Hepatic stellate cell (primary cell): ENCODE results near the gene VPS13A.

ENCODE experiments used
- DNase-seq: peaks from one replicate; pipeline ENCODE4 v3.0.0; 2011; ENCODE audit warnings: low spot score

VPS13A gene

DNA sequence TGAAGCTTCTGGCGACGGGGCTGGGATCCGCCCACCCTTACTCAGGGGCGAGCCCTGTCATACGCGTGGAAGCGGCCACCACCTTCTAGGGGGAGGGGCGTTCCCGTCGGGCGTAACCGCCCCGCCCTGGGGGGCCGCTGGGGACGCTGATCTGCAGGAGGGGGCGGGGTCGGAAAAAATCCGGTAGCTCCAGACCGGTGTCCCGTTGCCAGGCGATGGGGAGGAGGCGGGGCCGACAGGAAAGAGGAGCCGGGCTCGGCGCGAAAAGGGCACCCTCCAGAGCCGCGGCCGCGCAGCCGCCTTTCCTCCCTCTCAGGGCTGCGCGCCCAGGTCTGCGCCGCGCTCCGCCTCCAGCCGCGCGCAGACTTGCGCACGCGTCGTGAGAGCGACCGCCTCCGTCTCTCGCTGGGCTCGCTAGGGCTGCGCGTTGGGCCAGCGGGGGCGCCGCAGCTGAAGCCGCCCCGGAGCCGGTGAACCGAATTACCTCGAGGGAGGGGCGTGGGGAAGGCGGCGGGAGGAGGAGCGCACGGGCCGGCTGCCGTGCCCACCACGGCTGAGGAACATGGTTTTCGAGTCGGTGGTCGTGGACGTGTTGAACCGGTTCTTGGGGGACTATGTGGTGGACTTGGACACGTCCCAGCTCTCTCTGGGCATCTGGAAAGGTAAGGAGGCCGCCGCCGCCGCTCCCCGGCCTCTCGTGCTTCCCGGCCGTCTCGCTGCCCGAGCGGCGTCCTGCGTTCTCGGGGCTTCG is at the start of gene VPS13A:
TSS of gene VPS13A (plus strand) at position 392 of the 751 bp plus-strand sequence. CDS start at position 563, 171 bp downstream.
- peak; percentile 92 for DNase-seq

- DNase-seq = no peak
Observed at GRCh38 chr9:77128125-77128789, 49.1 kb upstream of the VPS13A start.

- DNase-seq = no peak
Observed at GRCh38 chr9:77131399-77131798, 45.9 kb upstream of the VPS13A start.

DNA sequence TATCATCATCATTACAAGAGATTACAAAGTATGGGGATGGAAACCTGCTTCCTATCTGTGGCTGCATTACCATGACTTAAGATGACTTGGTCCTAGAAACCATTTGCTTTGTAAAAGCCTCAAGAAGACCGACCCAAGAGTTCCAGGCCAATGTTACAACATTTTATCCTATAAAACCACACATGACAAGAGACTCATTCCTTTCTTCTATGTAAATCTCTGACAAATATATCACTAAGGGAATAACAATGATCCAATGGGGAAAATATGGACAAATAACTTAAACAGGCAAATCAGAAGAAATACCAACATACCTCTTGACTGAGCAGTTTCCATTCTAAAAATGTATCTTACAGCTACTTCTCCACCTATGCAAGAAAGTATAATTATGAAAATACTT is 44.3 kb upstream of the VPS13A start:
- peak; percentile 10 for DNase-seq

DNA sequence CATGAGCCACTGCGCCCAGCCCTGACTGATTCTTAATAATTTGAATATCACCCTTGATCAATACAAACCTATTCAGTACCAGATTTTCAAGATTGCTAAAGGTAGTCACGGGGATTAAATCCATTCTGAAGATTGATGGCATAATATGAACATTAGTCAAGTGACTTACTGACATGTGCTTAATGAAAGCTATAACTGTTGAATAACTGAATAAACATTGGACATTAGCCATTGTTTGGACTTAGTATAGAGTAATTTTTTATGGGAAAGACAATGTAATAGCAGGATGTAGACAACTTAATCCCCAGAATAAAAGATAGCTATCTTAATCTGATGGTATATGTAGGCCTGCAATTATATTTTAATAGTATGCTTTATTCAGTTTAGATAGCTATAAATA is 35.0 kb upstream of the VPS13A start:
- no peak for DNase-seq

- no peak for DNase-seq
Observed at GRCh38 chr9:77149879-77150278, 27.5 kb upstream of the VPS13A start.

DNA sequence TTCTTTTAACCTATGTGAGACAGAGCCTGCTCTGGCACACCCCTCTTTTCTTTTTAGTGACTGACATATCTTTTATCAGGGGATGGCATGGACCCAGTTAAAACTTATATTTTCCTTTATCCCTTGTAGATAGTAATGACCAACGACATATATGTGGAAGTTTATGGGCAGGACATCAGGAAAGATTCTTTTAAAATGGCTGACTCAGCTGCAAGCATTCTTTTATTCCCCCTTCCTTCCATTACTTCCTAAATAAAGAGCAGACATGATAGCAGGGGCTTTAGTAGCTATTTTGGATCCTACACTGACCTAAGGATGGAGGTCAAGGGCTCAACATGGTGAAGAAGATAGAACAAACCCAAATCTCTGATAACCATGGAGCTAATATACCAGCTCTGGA is 25.0 kb upstream of the VPS13A start:
- DNase-seq = no peak

GRCh38 chr9:77156646-77157371 is 20.5 kb upstream of the VPS13A start:
- DNase-seq = no peak

DNA sequence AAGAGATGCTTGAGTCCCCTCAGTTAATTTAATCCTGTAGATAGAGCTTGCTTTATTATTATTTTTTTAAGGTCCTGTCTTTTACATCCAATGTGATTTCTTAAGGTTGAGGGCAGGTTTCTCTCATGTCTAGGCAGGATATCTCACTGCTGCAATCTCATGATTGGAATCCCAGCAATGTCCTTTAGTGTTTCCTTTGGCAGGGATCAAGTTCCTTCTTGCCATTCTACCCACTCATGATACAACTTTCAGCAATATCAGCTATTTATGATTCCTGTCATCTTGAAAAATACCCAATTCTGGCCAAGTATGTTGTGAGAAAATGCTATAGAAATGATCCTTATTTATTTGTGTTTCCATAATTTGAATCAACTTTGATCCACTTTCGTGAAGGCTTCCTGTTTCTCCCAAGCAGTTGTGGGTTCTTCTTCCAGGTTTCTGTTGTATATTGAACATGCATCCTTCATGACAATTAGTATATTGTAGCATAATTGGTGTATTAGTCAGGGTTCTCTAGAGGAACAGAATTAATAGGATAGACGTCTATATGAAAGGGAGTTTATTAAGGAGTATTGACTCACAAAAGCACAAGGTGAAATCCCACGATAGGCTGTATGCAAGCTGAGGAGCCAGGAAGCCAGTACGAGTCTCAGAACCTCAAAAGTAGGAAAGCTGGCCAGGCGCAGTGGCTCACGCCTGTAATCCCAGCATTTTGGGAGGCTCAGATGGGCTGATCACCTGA is 18.4 kb upstream of the VPS13A start:
- peak; percentile 57 for DNase-seq

- DNase-seq = no peak
Observed at GRCh38 chr9:77161191-77161590, 16.1 kb upstream of the VPS13A start.

DNA sequence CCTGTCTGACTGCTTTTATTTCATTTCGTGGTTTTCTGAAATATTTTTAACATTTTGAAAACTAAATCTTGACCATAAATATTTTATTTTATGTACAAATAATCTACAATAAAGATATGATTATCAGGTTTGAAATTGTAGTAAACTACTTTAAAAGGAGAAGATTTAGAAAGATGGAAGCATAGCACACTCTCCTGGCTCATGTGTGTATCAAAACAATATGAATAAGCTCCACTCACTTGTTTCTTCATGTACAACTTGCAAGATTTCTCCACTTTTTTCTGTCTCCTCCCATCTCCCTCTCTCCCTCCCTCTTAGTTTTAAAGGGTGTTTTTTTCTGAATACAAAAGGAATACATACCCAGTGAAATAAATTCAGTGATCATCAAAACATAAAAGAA is 15.4 kb upstream of the VPS13A start:
- DNase-seq = no peak

DNA sequence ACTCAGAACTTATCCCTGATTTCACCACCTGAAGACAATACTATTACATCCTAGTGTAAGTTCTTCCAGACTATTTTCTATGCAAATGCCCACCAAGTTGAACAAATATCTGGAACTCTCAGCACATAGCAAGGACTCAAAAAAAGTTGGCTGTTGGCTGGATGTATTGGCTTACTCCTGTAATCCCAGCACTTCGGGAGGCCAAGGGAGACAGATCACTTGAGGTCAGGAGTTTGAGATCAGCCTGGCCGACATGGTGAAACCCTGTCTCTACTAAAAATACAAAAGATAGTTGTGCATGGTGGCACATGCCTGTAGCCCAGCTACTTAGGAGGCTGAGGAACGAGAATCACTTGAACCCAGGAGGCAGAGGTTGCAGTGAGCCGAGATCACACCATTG is 15.0 kb upstream of the VPS13A start:
- DNase-seq = no peak

- no peak for DNase-seq
Observed at GRCh38 chr9:77163884-77164283, 13.4 kb upstream of the VPS13A start.

DNA sequence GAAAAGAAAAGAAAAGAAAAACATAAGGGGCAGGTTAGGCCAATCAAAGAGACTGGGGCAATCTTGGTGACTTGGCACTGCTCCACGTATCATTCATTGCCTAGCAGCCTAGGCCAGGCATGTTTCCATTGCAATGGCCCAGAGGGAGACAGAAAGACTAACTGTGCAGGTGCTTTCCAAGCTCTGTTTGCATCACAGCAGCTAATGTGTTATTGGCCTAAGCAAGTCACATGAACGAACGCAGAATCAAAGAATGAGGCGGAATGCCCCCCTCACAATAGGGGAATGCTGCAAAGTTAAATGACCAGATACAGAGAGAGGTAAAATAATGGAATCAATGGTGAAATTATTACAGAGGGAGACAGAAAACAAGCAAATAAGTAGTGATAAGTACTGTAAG is 11.1 kb upstream of the VPS13A start:
- no peak for DNase-seq

GRCh38 chr9:77170991-77171699 is 6.2 kb upstream of the VPS13A start:
- no peak for DNase-seq

DNA sequence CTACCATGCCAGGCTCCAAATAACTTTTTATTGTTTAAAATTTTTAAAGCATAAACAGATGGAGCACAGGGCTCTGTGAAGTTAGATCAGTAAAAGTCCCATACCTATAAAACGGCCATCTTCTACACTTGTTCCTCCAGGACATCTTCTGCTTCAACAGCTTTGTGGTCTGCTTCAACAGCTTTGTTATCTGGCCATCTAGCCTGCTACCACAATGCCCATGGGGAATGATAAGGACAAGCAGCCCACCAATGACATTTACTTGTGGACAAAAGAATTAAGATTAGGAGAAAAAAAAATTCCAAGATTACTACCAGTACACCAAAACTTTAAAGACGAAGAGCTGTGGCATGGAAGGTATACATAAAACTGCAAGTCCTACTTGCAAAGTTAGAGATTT is 2.2 kb upstream of the VPS13A start:
- DNase-seq = no peak

DNA sequence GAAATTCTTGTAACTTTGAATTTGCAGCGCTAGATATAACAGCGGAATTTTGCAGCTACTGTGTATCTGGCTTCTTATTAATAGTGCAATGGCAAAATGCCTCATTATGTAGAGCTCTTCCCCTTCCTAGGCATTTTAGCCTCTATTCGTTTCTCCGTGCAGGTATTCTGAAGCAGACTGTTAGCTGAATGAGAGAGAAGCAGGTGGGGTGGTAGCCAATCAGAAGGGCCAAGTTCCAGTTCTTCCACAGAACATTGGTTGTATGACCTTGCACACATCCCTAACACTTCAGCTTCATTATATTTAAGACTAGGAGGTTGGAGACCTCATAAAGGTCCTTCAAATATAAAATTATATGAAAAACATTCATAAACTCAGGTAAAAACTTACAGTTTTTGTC is 1.2 kb upstream of the VPS13A start:
- no peak for DNase-seq

DNA sequence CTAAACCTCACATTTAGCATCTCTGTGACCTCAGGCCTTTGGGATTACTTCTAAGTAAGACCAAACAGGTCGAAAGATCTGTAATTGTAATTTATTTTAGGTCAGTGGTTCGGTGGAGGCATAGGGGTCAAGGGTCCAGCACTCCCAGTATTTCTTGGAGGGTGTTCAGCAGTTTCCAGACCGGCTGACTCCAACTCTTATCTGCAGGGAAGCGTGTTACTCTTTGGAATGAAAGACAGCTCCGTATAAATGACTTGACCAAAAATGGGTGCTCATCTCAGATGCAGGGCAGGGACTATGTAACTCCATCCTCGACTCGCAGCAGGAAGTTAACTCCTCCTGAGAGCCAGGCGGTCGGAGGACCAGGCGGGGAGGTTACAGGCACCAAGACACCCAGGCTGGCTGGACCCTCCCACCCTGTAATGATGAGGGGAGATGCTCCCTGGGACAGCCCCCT is 620 bp upstream of the VPS13A start:
- no peak for DNase-seq

GRCh38 chr9:77177894-77178794 is 810 bp downstream of the VPS13A start:
- DNase-seq = peak; percentile 53

DNA sequence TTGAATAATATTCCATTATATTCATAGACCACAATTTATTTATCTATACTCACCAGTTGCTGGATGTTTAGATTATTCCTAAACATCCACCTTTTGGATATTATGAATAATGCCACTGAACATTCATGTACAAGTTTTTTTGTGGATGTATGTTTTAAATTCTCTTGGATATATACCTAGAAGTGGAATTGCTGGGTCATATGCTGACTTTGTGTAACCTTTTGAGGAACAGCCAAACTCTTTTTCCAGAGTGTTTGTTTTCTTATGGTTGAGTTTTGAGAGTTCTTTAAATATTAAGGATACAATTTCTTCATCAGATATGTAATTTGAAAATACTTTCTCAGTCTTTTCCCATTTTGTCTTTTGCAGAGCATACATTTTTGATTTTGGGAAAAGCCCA is 2.7 kb downstream of the VPS13A start:
- DNase-seq = no peak

DNA sequence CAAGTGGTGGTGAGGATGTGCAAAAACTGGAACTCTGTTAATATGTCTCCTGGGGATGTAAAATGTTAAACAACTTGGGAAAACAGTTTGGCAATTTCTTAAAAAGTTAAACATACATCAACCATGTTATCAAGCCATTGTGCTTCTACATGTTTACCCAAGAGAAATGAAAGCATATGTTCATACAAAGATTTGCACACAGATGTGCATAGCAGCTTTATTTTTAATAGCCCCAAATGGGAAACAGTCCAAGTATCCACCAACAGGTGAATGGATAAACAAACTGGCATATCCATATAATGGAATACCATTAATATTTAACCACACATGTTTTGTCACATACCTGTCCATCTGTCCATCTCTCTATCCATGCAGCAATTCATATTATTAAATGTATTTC is 6.2 kb downstream of the VPS13A start:
- no peak for DNase-seq
